Left lung (tissue), 14 donors: Measurements from ENCODE around the gene TMEM38A. TPM values are rescaled to one million over a fixed set of nuclear protein-coding genes. Genes with fewer than 3 reads are reported as not detected.

Experiments used
- ATAC-seq: fragments of 200-7000 bp; cut with Tn5 transposase; one replicate; pipeline ENCODE4 v1.9.1; 2020; ENCODE audit warnings: moderate library complexity
- DNase-seq, 4 donors: peaks; one replicate each; pipeline ENCODE4 v3.0.0-alpha.2; 2013 to 2020
- H3K27ac ChIP-seq, 2 donors: fragments of 200-600 bp; sonication (generic) in 1 of 2; one replicate each; pipeline versions ENCODE4 v1.5.0 to v1.8.0; 2020 to 2021
- H3K27me3 ChIP-seq, 2 donors: fragments of 200-600 bp; sonication (generic) in 1 of 2; one replicate each; pipeline versions ENCODE4 v1.5.0 to v1.8.0; 2020 to 2021
- H3K36me3 ChIP-seq, 2 donors: fragments of 200-600 bp; sonication (generic) in 1 of 2; one replicate each; pipeline versions ENCODE4 v1.5.0 to v1.8.0; 2020 to 2021
- H3K4me1 ChIP-seq, 2 donors: fragments of 200-600 bp; one replicate each; pipeline ENCODE4 v1.8.0; 2021
- H3K4me3 ChIP-seq, 2 donors: fragments of 200-600 bp; sonication (generic) in 1 of 2; one replicate each; pipeline versions ENCODE4 v1.5.0 to v1.8.0; 2020 to 2021; ENCODE audit warnings: mild to moderate bottlenecking in 1 of 2
- H3K9me3 ChIP-seq, 2 donors: fragments of 200-600 bp; sonication (generic) in 1 of 2; one replicate each; pipeline versions ENCODE4 v1.5.0 to v1.8.0; 2020 to 2021
- CTCF ChIP-seq, 2 donors: fragments of 200-600 bp; sonication (generic) in 1 of 2; IDR thresholded peaks; one replicate each; pipeline versions ENCODE4 v1.5.0 to v1.8.0; 2021; ENCODE audit warnings: antibody characterized with exemption in 2 of 2
- intact Hi-C, 2 donors: fragments of 100-400 bp; cut with DNase I; formaldehyde crosslinking; loops; one replicate each; pipeline versions ENCODE4 v1.11.2 to v1.14.2; 2022
- long read RNA-seq, 12 donors: library from polyadenylated mRNA in 2 of 12; unstranded in 2 of 12; transcript quantifications; one replicate each; pipeline ENCODE4 v2.0.0 and lab custom pipeline, GENCODE V29; 2019 to 2026
- polyA plus RNA-seq, 6 donors: library from polyadenylated mRNA; unstranded; fragments of 120-200 nt; gene quantifications; one replicate each; pipeline ENCODE4 v1.2.1, GENCODE V29; 2013; ENCODE audit not compliant: insufficient read length in 6 of 6
- total RNA-seq, 2 donors: library from RNA; stranded (reverse); fragmentation: NEBNext Ultra II Directional; extraction: Animal tissue kit (Norgen Biotek cat#: 25700); gene quantifications; one replicate each; pipeline ENCODE4 v1.2.1, GENCODE V29; 2021
- donor health status: DM: no; HTN: yes; CAD: no.
- donor health status: DM: no; HTN: no; CAD: no.

Gene TMEM38A
- total RNA-seq (1 to 10 TPM; 4.8 to 5.9 TPM), polyA plus RNA-seq (1 to 10 TPM; 3.4 to 4.8 (median 4.1) TPM)
- long read RNA-seq, donor 1, partial matches to known transcripts = 0 of 4 reads
- long read RNA-seq, donor 1, other reads (novel, unspliced or antisense) = 0 of 4 reads
- long read RNA-seq, donor 2, partial matches to known transcripts = 0 of 2 reads
- long read RNA-seq, donor 2, other reads (novel, unspliced or antisense) = 0 of 2 reads
- long read RNA-seq, donor 3, partial matches to known transcripts = 0 of 4 reads
- long read RNA-seq, donor 3, other reads (novel, unspliced or antisense) = 0 of 4 reads
- long read RNA-seq, donor 4, partial matches to known transcripts = 0 of 4 reads
- long read RNA-seq, donor 4, other reads (novel, unspliced or antisense) = 0 of 4 reads
- long read RNA-seq, donor 5, partial matches to known transcripts = 0 of 3 reads
- long read RNA-seq, donor 5, other reads (novel, unspliced or antisense) = 0 of 3 reads
- long read RNA-seq, donor 6, partial matches to known transcripts = 0 of 1 reads
- long read RNA-seq, donor 6, other reads (novel, unspliced or antisense) = 0 of 1 reads
- long read RNA-seq, donor 7, partial matches to known transcripts = 6 of 9 reads
- long read RNA-seq, donor 7, other reads (novel, unspliced or antisense) = 0 of 9 reads
- long read RNA-seq, donor 8, partial matches to known transcripts = 6 of 9 reads
- long read RNA-seq, donor 8, other reads (novel, unspliced or antisense) = 0 of 9 reads
- long read RNA-seq, donor 9 = 0 reads
- long read RNA-seq, donor 10, transcript TMEM38A-201 (6 exons, 2,649 nt) = major isoform, 10 of 16 reads
- long read RNA-seq, donor 10, partial matches to known transcripts = 1 of 16 reads
- long read RNA-seq, donor 10, other reads (novel, unspliced or antisense) = 2 of 16 reads
- long read RNA-seq, donor 11 = 0 reads
- long read RNA-seq, donor 12 = 0 reads

- Histone ChIP-seq H3K36me3 (peaks cover 0 to 26% of the 10 kb centered on the region in 2 donors), H3K27me3 (no peaks in the 10 kb centered on the region), H3K9me3 (no peaks in the 10 kb centered on the region), H3K4me1 (peaks cover 13 to 57% of the 10 kb centered on the region in 2 donors), H3K27ac (peak within 1 kb of the TSS; percentile 87 to 89), H3K4me3 (peak within 1 kb of the TSS; percentile 74 to 81)
- intact Hi-C loops = no loop called here
- no peak for TF ChIP-seq CTCF (IDR thresholded peaks at IDR 0.05)
- ATAC-seq = peak; percentile 54
- peak; percentile 3 to 88 (median 38) for DNase-seq
Observed at GRCh38 chr19:16660763-16661479, at the start of gene TMEM38A. Gene TMEM38A (plus strand): TSS chr19:16661139. CDS start chr19:16661218, 79 bp downstream.

- no peak for DNase-seq
- no peak for ATAC-seq
- no peak for TF ChIP-seq CTCF (IDR thresholded peaks at IDR 0.05)
- no peaks in the 10 kb centered on the region for H3K9me3 ChIP-seq
- H3K4me3 ChIP-seq = no peak overlapping the region
- no peaks in the 10 kb centered on the region for H3K36me3 ChIP-seq
- peaks cover 5 to 85% of the 10 kb centered on the region in 2 donors for H3K4me1 ChIP-seq
- H3K27ac ChIP-seq = peak overlapping the region in 1 of 2 donors; percentile 65
- intact Hi-C loops = no loop called here
- H3K27me3 ChIP-seq = no peaks in the 10 kb centered on the region
Observed at GRCh38 chr19:16612636-16613035, 48.3 kb upstream of the TMEM38A start.

- TF ChIP-seq CTCF (IDR thresholded peaks at IDR 0.05) = no peak
- Histone ChIP-seq H3K36me3 (no peaks in the 10 kb centered on the region), H3K9me3 (no peaks in the 10 kb centered on the region), H3K27me3 (no peaks in the 10 kb centered on the region), H3K27ac (no peak overlapping the region), H3K4me1 (peaks cover 5 to 82% of the 10 kb centered on the region in 2 donors), H3K4me3 (no peak overlapping the region)
- ATAC-seq = no peak
- intact Hi-C loops = no loop called here
- no peak for DNase-seq
Observed at GRCh38 chr19:16613841-16614240, 47.1 kb upstream of the TMEM38A start.

- DNase-seq = no peak
- no peak overlapping the region for H3K27ac ChIP-seq
- intact Hi-C loops = no loop called here
- TF ChIP-seq CTCF (IDR thresholded peaks at IDR 0.05) = no peak
- no peak overlapping the region for H3K4me3 ChIP-seq
- no peaks in the 10 kb centered on the region for H3K27me3 ChIP-seq
- no peaks in the 10 kb centered on the region for H3K36me3 ChIP-seq
- H3K9me3 ChIP-seq = no peaks in the 10 kb centered on the region
- H3K4me1 ChIP-seq = peaks cover 13 to 82% of the 10 kb centered on the region in 2 donors
- ATAC-seq = peak; percentile 9
Observed at GRCh38 chr19:16614941-16615340, 46.0 kb upstream of the TMEM38A start.
